ENCODE measurements around the gene NR1D2.

NR1D2 gene

GRCh38 chr3:23915537-23916108 is 29.5 kb upstream of the NR1D2 start (continued):
- TF ChIP-seq, protein P1, sequence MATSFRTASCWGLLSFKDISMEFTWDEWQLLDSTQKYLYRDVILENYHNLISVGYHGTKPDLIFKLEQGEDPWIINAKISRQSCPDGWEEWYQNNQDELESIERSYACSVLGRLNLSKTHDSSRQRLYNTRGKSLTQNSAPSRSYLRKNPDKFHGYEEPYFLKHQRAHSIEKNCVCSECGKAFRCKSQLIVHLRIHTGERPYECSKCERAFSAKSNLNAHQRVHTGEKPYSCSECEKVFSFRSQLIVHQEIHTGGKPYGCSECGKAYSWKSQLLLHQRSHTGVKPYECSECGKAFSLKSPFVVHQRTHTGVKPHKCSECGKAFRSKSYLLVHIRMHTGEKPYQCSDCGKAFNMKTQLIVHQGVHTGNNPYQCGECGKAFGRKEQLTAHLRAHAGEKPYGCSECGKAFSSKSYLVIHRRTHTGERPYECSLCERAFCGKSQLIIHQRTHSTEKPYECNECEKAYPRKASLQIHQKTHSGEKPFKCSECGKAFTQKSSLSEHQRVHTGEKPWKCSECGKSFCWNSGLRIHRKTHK (tag by site-specific recombination; IDR thresholded peaks at IDR 0.05): no peak
- 0 out of 2 replicates have a peak, but pooled peaks have one; percentile 18 for TF ChIP-seq ZSCAN4 (tag by site-specific recombination; IDR thresholded peaks at IDR 0.05)
- TF ChIP-seq OSR2 (tag by site-specific recombination; IDR thresholded peaks at IDR 0.05): 0 out of 2 replicates have a peak, but pooled peaks have one; percentile 25
- peak; percentile 45; the same call in 1 of the 2 replicates for TF ChIP-seq ZXDB (tag by site-specific recombination; IDR thresholded peaks at IDR 0.05)
- peak; percentile 68; the same call in 1 of the 2 replicates for TF ChIP-seq ZNF324 (tag by site-specific recombination; IDR thresholded peaks at IDR 0.05)
- TF ChIP-seq ZNF16 (tag by site-specific recombination; IDR thresholded peaks at IDR 0.05; ENCODE audit: low read depth): no peak
- TF ChIP-seq SP7 (tag by site-specific recombination; IDR thresholded peaks at IDR 0.05): peak; percentile 80
- TF ChIP-seq ZNF391 (tag by site-specific recombination; IDR thresholded peaks at IDR 0.05; ENCODE audit: borderline replicate concordance, low read depth): peak; percentile 81; the same call in 1 of the 2 replicates
- TF ChIP-seq ZNF121 (tag by site-specific recombination; IDR thresholded peaks at IDR 0.05): no peak
- TF ChIP-seq ZFP69B (tag by site-specific recombination; IDR thresholded peaks at IDR 0.05): peak; percentile 56
- no peak for TF ChIP-seq ZNF621 (tag by site-specific recombination; IDR thresholded peaks at IDR 0.05)
- TF ChIP-seq ZNF274 (IDR thresholded peaks at IDR 0.05; ENCODE audit: low read length): no peak
- no peak for TF ChIP-seq ZNF274 (tag by site-specific recombination; IDR thresholded peaks at IDR 0.05; ENCODE audit: borderline replicate concordance)
- TF ChIP-seq SALL2 (tag by site-specific recombination; IDR thresholded peaks at IDR 0.05; ENCODE audit: borderline replicate concordance): no peak
- no peak for TF ChIP-seq ZNF423 (tag by site-specific recombination; IDR thresholded peaks at IDR 0.05)
- peak; percentile 88 for TF ChIP-seq ZNF341 (tag by site-specific recombination; IDR thresholded peaks at IDR 0.05; ENCODE audit: low read depth)
- TF ChIP-seq ZNF561 (tag by site-specific recombination; IDR thresholded peaks at IDR 0.05; ENCODE audit: borderline replicate concordance): no peak
- TF ChIP-seq, protein P2, sequence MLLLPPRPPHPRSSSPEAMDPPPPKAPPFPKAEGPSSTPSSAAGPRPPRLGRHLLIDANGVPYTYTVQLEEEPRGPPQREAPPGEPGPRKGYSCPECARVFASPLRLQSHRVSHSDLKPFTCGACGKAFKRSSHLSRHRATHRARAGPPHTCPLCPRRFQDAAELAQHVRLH (tag by site-specific recombination; IDR thresholded peaks at IDR 0.05): peak; percentile 69
- peak; percentile 39 for TF ChIP-seq ZNF398 (tag by site-specific recombination; IDR thresholded peaks at IDR 0.05)
- TF ChIP-seq KLF8 (tag by site-specific recombination; IDR thresholded peaks at IDR 0.05): 0 out of 2 replicates have a peak, but pooled peaks have one; percentile 26
- peak; percentile 77; the same call in 1 of the 2 replicates for TF ChIP-seq ZNF501 (tag by site-specific recombination; IDR thresholded peaks at IDR 0.05)
- peak; percentile 49 for TF ChIP-seq ZNF518A (tag by site-specific recombination; conservative IDR thresholded peaks at IDR 0.05; ENCODE audit: low read depth)
- peak; percentile 98 for TF ChIP-seq ZBTB21 (tag by site-specific recombination; IDR thresholded peaks at IDR 0.05)
- peak; percentile 93 for TF ChIP-seq ATF2 (tag by site-specific recombination; IDR thresholded peaks at IDR 0.05; ENCODE audit: low read depth)
- peak; percentile 57; the same call in 1 of the 2 replicates for TF ChIP-seq ZNF843 (tag by site-specific recombination; IDR thresholded peaks at IDR 0.05)
- TF ChIP-seq, protein P3, sequence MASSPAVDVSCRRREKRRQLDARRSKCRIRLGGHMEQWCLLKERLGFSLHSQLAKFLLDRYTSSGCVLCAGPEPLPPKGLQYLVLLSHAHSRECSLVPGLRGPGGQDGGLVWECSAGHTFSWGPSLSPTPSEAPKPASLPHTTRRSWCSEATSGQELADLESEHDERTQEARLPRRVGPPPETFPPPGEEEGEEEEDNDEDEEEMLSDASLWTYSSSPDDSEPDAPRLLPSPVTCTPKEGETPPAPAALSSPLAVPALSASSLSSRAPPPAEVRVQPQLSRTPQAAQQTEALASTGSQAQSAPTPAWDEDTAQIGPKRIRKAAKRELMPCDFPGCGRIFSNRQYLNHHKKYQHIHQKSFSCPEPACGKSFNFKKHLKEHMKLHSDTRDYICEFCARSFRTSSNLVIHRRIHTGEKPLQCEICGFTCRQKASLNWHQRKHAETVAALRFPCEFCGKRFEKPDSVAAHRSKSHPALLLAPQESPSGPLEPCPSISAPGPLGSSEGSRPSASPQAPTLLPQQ (tag by site-specific recombination; IDR thresholded peaks at IDR 0.05): peak; percentile 54; the same call in 1 of the 2 replicates
- peak; percentile 98 for TF ChIP-seq PRDM1 (tag by site-specific recombination; IDR thresholded peaks at IDR 0.05)

Measured in HEK293 (cell line).